Right atrium auricular region (tissue), 2 donors: Measurements from ENCODE around the gene PPP6R3. TPM values are rescaled to one million over a fixed set of nuclear protein-coding genes. Genes with fewer than 3 reads are reported as not detected.

Experiments
- DNase-seq: peaks from one replicate; pipeline ENCODE4 v3.0.0-alpha.2; 2019; ENCODE audit warnings: low spot score
- H3K27ac ChIP-seq, 2 donors: fragments of 200-600 bp; sonication (generic); 1 replicate in 1 of 2; 2 replicates in 1 of 2; pipeline ENCODE4 v1.5.1; 2016 to 2019
- H3K27me3 ChIP-seq, 2 donors: fragments of 200-600 bp; sonication (generic); one replicate each; pipeline versions ENCODE4 v1.5.1 to v1.6.0; 2017 to 2019
- H3K36me3 ChIP-seq: fragments of 200-600 bp; sonication (generic); one replicate; pipeline ENCODE4 v1.5.1; 2016
- H3K4me1 ChIP-seq, 2 donors: fragments of 200-600 bp; sonication (generic); one replicate each; pipeline versions ENCODE4 v1.5.1 to v1.6.0; 2017 to 2019
- H3K4me3 ChIP-seq, 2 donors: fragments of 200-600 bp; sonication (generic); 1 replicate in 1 of 2; 2 replicates in 1 of 2; pipeline ENCODE4 v1.5.1; 2017 to 2019; ENCODE audit warnings: mild to moderate bottlenecking in 1 of 2, moderate library complexity in 1 of 2
- H3K9me3 ChIP-seq, 2 donors: fragments of 200-600 bp; sonication (generic); one replicate each; pipeline ENCODE4 v1.5.1; 2019
- CTCF ChIP-seq, 2 donors: fragments of 200-600 bp; sonication (generic); IDR thresholded peaks; one replicate each; pipeline ENCODE4 v1.5.1; 2019; ENCODE audit warnings: antibody characterized with exemption in 2 of 2
- total RNA-seq, 2 donors: library from RNA; depleted of rRNA; stranded (reverse); fragments of >200 nt; gene quantifications; one replicate each; pipeline ENCODE4 v1.1.0, GENCODE V29; 2016

PPP6R3 gene
- total RNA-seq, 2 donors from 2014 or later, result 81.1 to 95.2 TPM

GRCh38 chr11:68661697-68662603 is 201.4 kb downstream of the PPP6R3 start:
- DNase-seq, result no peak
- H3K4me3 ChIP-seq, result no peak overlapping the region
- H3K27ac ChIP-seq, result no peak overlapping the region
- TF ChIP-seq CTCF (IDR thresholded peaks at IDR 0.05), result no peak
- H3K36me3 ChIP-seq, result no peaks in the 10 kb centered on the region
- no peaks in the 10 kb centered on the region for H3K27me3 ChIP-seq
- H3K9me3 ChIP-seq, result no peaks in the 10 kb centered on the region
- H3K4me1 ChIP-seq, result peaks cover 0 to 7% of the 10 kb centered on the region in 2 donors

- Histone ChIP-seq H3K4me3 (no peak overlapping the region), H3K9me3 (no peaks in the 10 kb centered on the region), H3K27ac (no peak overlapping the region), H3K36me3 (no peaks in the 10 kb centered on the region), H3K27me3 (no peaks in the 10 kb centered on the region), H3K4me1 (peaks cover 0 to 7% of the 10 kb centered on the region in 2 donors)
- TF ChIP-seq CTCF (IDR thresholded peaks at IDR 0.05), result no peak
- no peak for DNase-seq
Measured at GRCh38 chr11:68663482-68664010, 203.0 kb downstream of the PPP6R3 start.

GRCh38 chr11:68664141-68664540 is 203.6 kb downstream of the PPP6R3 start:
- Histone ChIP-seq H3K27me3 (no peaks in the 10 kb centered on the region), H3K4me1 (peaks cover 0 to 6% of the 10 kb centered on the region in 2 donors), H3K27ac (no peak overlapping the region), H3K36me3 (no peaks in the 10 kb centered on the region), H3K9me3 (no peaks in the 10 kb centered on the region), H3K4me3 (no peak overlapping the region)
- no peak for DNase-seq
- no peak for TF ChIP-seq CTCF (IDR thresholded peaks at IDR 0.05)

GRCh38 chr11:68664906-68665305 is 204.4 kb downstream of the PPP6R3 start:
- Histone ChIP-seq H3K27me3 (no peaks in the 10 kb centered on the region), H3K36me3 (no peaks in the 10 kb centered on the region), H3K9me3 (no peaks in the 10 kb centered on the region), H3K4me1 (no peaks in the 10 kb centered on the region), H3K27ac (no peak overlapping the region), H3K4me3 (no peak overlapping the region)
- DNase-seq, result no peak
- TF ChIP-seq CTCF (IDR thresholded peaks at IDR 0.05), result no peak

Other genes with a start within 250 kb of the PPP6R3 start
- gene KMT5B, start 247.5 kb upstream of the PPP6R3 start, total RNA-seq, result 10 to 100 TPM; 20.2 to 20.5 TPM
- 10 to 100 TPM; 20.4 to 21.3 TPM for gene C11orf24, start 188.8 kb upstream of the PPP6R3 start, total RNA-seq
- 10 to 100 TPM; 34.6 to 60.9 TPM for gene LRP5, start 148.2 kb upstream of the PPP6R3 start, total RNA-seq
- not detected for gene GAL, start 223.8 kb downstream of the PPP6R3 start, total RNA-seq